B cell (primary cell): ENCODE measurements around the gene GNA12. TPM values are rescaled to one million over a fixed set of nuclear protein-coding genes. Genes with fewer than 3 reads are reported as not detected.

Source experiments
- ATAC-seq: fragments of 200-7000 bp; cut with Tn5 transposase; one replicate; pipeline ENCODE4 v1.10.0; 2021; ENCODE audit warnings: low read depth, mild to moderate bottlenecking, moderate number of reproducible peaks, moderate library complexity
- CTCF ChIA-PET: fragments of 350-600 bp; sonication (Branson Sonifier 250); formaldehyde crosslinking; loops from one replicate; lab custom pipeline; 2021; ENCODE audit warnings: antibody characterized with exemption, inconsistent platforms; lab: Charles Lee
- POLR2A ChIA-PET: fragments of 350-600 bp; sonication (Branson Sonifier 250); formaldehyde crosslinking; loops from one replicate; lab custom pipeline; 2021; ENCODE audit warnings: antibody characterized with exemption; lab: Charles Lee
- DNase-seq: peaks from one replicate; pipeline ENCODE4 v3.0.0; 2013
- H2AFZ ChIP-seq: 2 replicates; pipeline ENCODE4 v1.6.1; 2012; ENCODE audit warnings: mild to moderate bottlenecking, low read depth, low read length; ENCODE audit not compliant: insufficient read depth, poor library complexity, severe bottlenecking
- H3K27ac ChIP-seq, 2 donors: 1 replicate in 1 of 2; 2 replicates in 1 of 2; pipeline ENCODE4 v1.5.1; 2012 to 2013; ENCODE audit warnings: low read length in 2 of 2, mild to moderate bottlenecking in 2 of 2, moderate library complexity in 1 of 2
- H3K27me3 ChIP-seq, 4 experiments: fragments of 200-600 bp in 1 of 4; sonication (generic) in 1 of 4; replicated peaks in 1 of 4; 1 replicate in 2 of 4; 2 replicates in 2 of 4; pipeline versions ENCODE4 v1.6.1 to v1.7.0; 2013 to 2016; ENCODE audit warnings: low read length in 3 of 4, mild to moderate bottlenecking in 2 of 4, mixed read lengths in 1 of 4, moderate library complexity in 1 of 4; ENCODE audit not compliant: insufficient read depth in 4 of 4, control insufficient read depth in 3 of 4; ENCODE audit errors: control extremely low read depth in 1 of 4
- H3K36me3 ChIP-seq, 2 experiments: replicated peaks in 1 of 2; 1 replicate in 1 of 2; 2 replicates in 1 of 2; pipeline versions ENCODE4 v1.6.1 to v1.7.1; 2013; ENCODE audit warnings: low read length in 1 of 2; ENCODE audit not compliant: insufficient read depth in 2 of 2, control insufficient read depth in 1 of 2; ENCODE audit errors: control extremely low read depth in 1 of 2, extremely low read depth in 1 of 2
- H3K4me1 ChIP-seq, 2 donors: fragments of 200-600 bp in 1 of 2; sonication (generic) in 1 of 2; 1 replicate in 1 of 2; 2 replicates in 1 of 2; pipeline versions ENCODE4 v1.5.1 to v1.6.1; 2013 to 2017; ENCODE audit warnings: low read length in 2 of 2; ENCODE audit not compliant: control insufficient read depth in 2 of 2, insufficient read depth in 2 of 2
- H3K4me2 ChIP-seq: replicated peaks from 2 replicates; pipeline ENCODE3; 2012; ENCODE audit warnings: mild to moderate bottlenecking, low read depth, low read length; ENCODE audit not compliant: poor library complexity, severe bottlenecking
- H3K4me3 ChIP-seq, 5 experiments: fragments of 200-600 bp in 1 of 5; sonication (generic) in 1 of 5; 1 replicate in 3 of 5; 2 replicates in 2 of 5; pipeline versions ENCODE4 v1.5.1 to v1.7.0; 2011 to 2016; ENCODE audit warnings: low read length in 4 of 5, mild to moderate bottlenecking in 4 of 5, low read depth in 2 of 5, control low read depth in 1 of 5, moderate library complexity in 1 of 5; ENCODE audit not compliant: insufficient read depth in 1 of 5; ENCODE audit errors: control extremely low read depth in 1 of 5, extremely low read depth in 1 of 5
- H3K79me2 ChIP-seq: fragments of 200-600 bp; sonication (generic); one replicate; pipeline ENCODE4 v1.6.0; 2016; ENCODE audit warnings: low read length; ENCODE audit not compliant: control insufficient read depth, insufficient read depth
- H3K9ac ChIP-seq: fragments of 200-600 bp; sonication (generic); 2 replicates; pipeline ENCODE4 v1.6.1; 2017; ENCODE audit warnings: mild to moderate bottlenecking, low read length, moderate library complexity
- H3K9me3 ChIP-seq, 3 donors: one replicate each; pipeline versions ENCODE4 v1.6.1 to v1.7.1; 2013; ENCODE audit warnings: low read length in 2 of 3; ENCODE audit not compliant: control insufficient read depth in 2 of 3, insufficient read depth in 1 of 3; ENCODE audit errors: control extremely low read depth in 1 of 3
- H4K20me1 ChIP-seq: 2 replicates; pipeline ENCODE4 v1.6.0; 2012; ENCODE audit warnings: mild to moderate bottlenecking, low read length; ENCODE audit not compliant: insufficient read depth, control insufficient read depth, poor library complexity, severe bottlenecking
- H3K27ac Mint-ChIP-seq: one replicate; pipeline ENCODE4 v1.8.0; 2021; ENCODE audit warnings: mixed read lengths
- H3K27me3 Mint-ChIP-seq: one replicate; pipeline ENCODE4 v1.8.0; 2021; ENCODE audit warnings: mixed read lengths
- H3K4me1 Mint-ChIP-seq: one replicate; pipeline ENCODE4 v1.8.0; 2021; ENCODE audit warnings: mixed read lengths
- H3K4me3 Mint-ChIP-seq: one replicate; pipeline ENCODE4 v1.8.0; 2021; ENCODE audit warnings: mixed read lengths
- H3K9me3 Mint-ChIP-seq: one replicate; pipeline ENCODE4 v1.8.0; 2022; ENCODE audit warnings: mixed read lengths; ENCODE audit not compliant: insufficient read depth
- CTCF ChIP-seq: fragments of 200-600 bp; IDR thresholded peaks from one replicate; pipeline ENCODE4 v1.8.0; 2022; ENCODE audit warnings: antibody characterized with exemption, mild to moderate bottlenecking
- EZH2 ChIP-seq: IDR thresholded peaks from 2 replicates; pipeline ENCODE4 v1.6.1; 2012; ENCODE audit warnings: borderline replicate concordance, low read depth, mild to moderate bottlenecking, moderate library complexity, low read length; ENCODE audit not compliant: insufficient read depth, poor library complexity, severe bottlenecking
- WGBS: methylation state at CpG from one replicate; pipeline ENCODE4 v1.1.5; 2013; ENCODE audit warnings: missing lambda C conversion rate; ENCODE audit not compliant: insufficient coverage; 5-methylcytosine and 5-hydroxymethylcytosine counted together
- intact Hi-C: fragments of 100-400 bp; cut with micrococcal nuclease; formaldehyde crosslinking; loops from one replicate; pipeline ENCODE4 v1.10.0; 2022
- polyA plus RNA-seq: library from polyadenylated mRNA; depleted of rRNA; stranded (reverse); fragments of >200 nt; gene quantifications from 2 replicates; pipeline ENCODE4 v1.2.3, GENCODE V29; 2012
- total RNA-seq, 2 donors: library from RNA; stranded (reverse); fragments of 120-200 nt in 1 of 2; gene quantifications; 1 replicate in 1 of 2; 2 replicates in 1 of 2; pipeline versions ENCODE4 v1.2.3 to v1.2.4, GENCODE V29; 2013 to 2022

Gene GNA12
- total and polyA plus RNA-seq, 2 donors (not counting 1 experiment from before 2014, with no cell fraction given): 34.6 to 110 TPM

- H3K9ac ChIP-seq: no peak overlapping the region
- H4K20me1 ChIP-seq: no peaks in the 10 kb centered on the region
- no peak overlapping the region for H3K4me3 ChIP-seq
- Mint-ChIP-seq H3K9me3 (no peaks in the 10 kb centered on the region), H3K27me3 (no peaks in the 10 kb centered on the region), H3K27ac (no peak overlapping the region), H3K4me3 (no peak overlapping the region), H3K4me1 (peaks cover 16% of the 10 kb centered on the region)
- no peak overlapping the region for H2AFZ ChIP-seq
- DNase-seq (no peak), ATAC-seq (no peak)
- TF ChIP-seq CTCF: no peak
- TF ChIP-seq EZH2: no peak
- H3K27ac ChIP-seq: no peak overlapping the region
- no peaks in the 10 kb centered on the region for H3K4me1 ChIP-seq
- no peaks in the 10 kb centered on the region for H3K9me3 ChIP-seq
- no peaks in the 10 kb centered on the region for H3K36me3 ChIP-seq
- no peak overlapping the region for H3K4me2 ChIP-seq
- ChIA-PET CTCF (interaction anchor here (0.7 to 1.6 kb wide), 4 partner anchors 9 to 143 kb away, joined by 3 to 7 read pairs (median 3); no protein-coding TSS in a partner anchor), POLR2A (no interaction called here)
- intact Hi-C loops: no loop called here
- no peaks in the 10 kb centered on the region for H3K79me2 ChIP-seq
- 64% methylated on average over 3 of the region's 3 CpGs for WGBS
- no peaks in the 10 kb centered on the region for H3K27me3 ChIP-seq
Measured at GRCh38 chr7:2853147-2853546, 9.0 kb upstream of the GNA12 start.

- H3K9me3 Mint-ChIP-seq: no peaks in the 10 kb centered on the region
- peaks cover 16% of the 10 kb centered on the region for H3K4me1 Mint-ChIP-seq
- WGBS: no CpG with 5 or more reads among the region's 2 CpGs
- Histone ChIP-seq H3K4me1 (no peaks in the 10 kb centered on the region), H2AFZ (no peak overlapping the region), H3K4me3 (no peak overlapping the region), H4K20me1 (no peaks in the 10 kb centered on the region), H3K4me2 (no peak overlapping the region), H3K27me3 (no peaks in the 10 kb centered on the region), H3K9me3 (no peaks in the 10 kb centered on the region), H3K27ac (no peak overlapping the region), H3K9ac (no peak overlapping the region), H3K36me3 (no peaks in the 10 kb centered on the region), H3K79me2 (no peaks in the 10 kb centered on the region)
- intact Hi-C loops: no loop called here
- no peak overlapping the region for H3K27ac Mint-ChIP-seq
- POLR2A ChIA-PET: interaction anchor here (0.6 kb wide), 1 partner anchor 511 kb away, joined by 3 read pairs; no protein-coding TSS in a partner anchor
- H3K4me3 Mint-ChIP-seq: no peak overlapping the region
- no peak for DNase-seq
- CTCF ChIA-PET: no interaction called here
- no peaks in the 10 kb centered on the region for H3K27me3 Mint-ChIP-seq
- no peak for TF ChIP-seq EZH2
- no peak for TF ChIP-seq CTCF
- ATAC-seq: no peak
Measured at GRCh38 chr7:2851497-2851896, 7.4 kb upstream of the GNA12 start.
